HG02885 (cell line): ENCODE results near the gene BIRC7.
"Not testable (repeated sequence)": the region's sequence is repeated elsewhere in the genome, so short reads cannot be mapped to it uniquely, and the experiment has no call there.

ENCODE experiments used
- ATAC-seq: cut with Tn5 transposase; IDR thresholded peaks from one replicate; pipeline ENCODE4 v1.9.1; 2021; ENCODE audit warnings: mild to moderate bottlenecking; ENCODE audit not compliant: unreplicated experiment, poor library complexity

BIRC7 gene

GRCh38 chr20:63243604-63244247 lies 8.0 kb downstream of the BIRC7 start:
- ATAC-seq, result no peak

DNA sequence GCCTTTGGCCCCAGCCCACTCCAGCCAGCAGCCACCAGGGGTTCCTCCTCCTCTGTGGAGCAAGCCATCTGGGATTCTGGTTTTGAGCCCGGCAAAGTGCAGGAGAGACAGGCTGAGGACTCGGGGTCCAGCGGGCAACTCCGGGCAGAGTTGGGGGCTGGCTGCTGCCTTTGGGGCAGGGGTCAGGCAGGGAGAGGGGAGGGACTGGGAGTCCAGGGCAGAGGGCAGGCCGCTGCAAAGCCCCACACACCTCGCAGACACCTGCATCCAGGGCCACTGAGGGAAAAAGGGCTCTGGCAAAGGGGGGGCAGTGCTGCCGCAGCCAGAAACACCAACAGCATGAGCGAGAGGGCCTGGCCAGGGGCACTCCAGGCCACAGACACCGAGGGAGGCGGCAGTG lies 8.8 kb downstream of the BIRC7 start:
- ATAC-seq, result no peak

DNA sequence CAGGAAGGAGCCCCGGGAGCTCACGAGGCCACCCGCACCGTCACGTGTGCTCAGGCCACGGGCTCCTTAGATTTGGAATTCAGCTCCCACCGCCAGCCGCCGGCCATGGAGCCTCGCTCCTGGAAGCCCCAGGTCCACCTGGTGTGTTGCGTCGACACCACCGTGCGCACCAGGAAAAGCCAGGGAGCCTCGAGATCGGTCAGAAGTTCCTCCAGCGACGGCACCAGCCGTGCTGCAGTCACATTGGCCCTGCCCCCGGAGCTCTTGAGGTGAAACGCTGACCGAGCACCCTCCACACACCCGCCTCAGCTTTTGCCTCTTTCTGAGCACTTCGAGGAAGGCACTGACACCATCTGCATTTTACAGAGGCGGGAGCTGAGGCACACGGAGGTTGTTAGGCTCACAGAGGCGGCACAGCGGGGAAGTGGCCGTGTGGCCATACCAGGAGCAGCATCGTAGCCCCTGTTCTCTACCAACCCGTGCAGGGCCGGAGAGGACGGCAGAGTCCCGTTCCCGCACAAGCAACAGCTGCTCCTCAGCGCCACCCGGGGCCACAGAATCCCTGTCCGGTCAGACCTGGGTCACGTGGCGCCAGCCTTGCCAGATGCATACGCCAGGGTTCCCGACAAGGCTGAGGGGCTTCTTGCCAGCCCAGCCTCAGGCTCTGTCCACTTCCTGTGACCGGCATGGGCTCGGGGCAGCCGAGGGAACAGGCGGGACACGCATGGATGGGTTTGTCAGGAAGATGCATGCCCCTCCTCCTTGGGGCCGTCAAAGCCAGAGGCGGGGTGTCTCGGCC lies 11.0 kb downstream of the BIRC7 start:
- no peak for ATAC-seq

DNA sequence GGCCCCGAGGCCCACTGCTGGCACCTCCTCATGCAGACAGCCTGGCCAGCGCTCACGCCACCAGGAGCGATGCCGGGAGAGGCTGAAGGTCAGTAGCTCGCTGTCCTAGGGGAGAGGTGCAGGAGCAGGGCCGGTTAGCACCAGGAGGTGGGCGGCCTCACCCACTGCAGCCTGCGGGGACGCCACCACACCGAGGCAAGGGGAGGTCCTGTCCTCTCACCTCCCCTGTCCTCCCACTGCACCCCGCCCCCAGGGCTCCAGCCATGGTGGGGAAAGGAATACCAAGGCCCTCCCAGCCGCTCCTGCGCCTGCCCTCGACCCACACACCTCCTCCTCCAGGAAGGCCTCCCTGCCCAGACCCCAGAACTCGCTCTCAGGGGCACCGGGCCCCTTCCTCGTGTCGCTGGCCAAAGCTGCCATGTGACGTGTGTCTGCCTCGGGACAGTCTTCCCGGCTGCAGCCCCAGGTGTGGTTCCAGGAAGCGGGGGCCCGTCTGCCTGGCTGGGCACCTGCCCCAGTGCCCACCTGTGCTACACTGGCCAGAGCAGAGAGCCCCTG lies 12.0 kb downstream of the BIRC7 start:
- ATAC-seq, result no peak

GRCh38 chr20:63248835-63249591 lies 13.3 kb downstream of the BIRC7 start:
- ATAC-seq, result no peak

- ATAC-seq, result no peak
Measured at GRCh38 chr20:63249891-63250290, 14.2 kb downstream of the BIRC7 start.

DNA sequence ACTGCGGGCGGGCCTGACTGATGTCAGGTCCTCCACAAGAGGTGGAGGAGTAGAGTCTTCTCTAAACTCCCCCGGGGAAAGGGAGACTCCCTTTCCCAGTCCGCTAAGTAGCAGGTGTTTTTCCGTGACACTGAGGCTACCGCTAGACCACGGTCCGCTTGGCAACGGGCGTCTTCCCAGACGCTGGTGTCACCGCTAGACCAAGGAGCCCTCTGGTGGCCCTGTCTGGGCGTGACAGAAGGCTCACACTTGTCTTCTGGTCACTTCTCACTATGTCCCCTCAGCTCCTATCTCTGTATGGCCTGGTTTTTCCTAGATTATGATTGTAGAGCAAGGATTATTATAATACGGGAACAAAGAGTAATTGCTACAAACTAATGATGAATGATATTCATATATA lies 15.6 kb downstream of the BIRC7 start:
- not testable (repeated sequence) for ATAC-seq

DNA sequence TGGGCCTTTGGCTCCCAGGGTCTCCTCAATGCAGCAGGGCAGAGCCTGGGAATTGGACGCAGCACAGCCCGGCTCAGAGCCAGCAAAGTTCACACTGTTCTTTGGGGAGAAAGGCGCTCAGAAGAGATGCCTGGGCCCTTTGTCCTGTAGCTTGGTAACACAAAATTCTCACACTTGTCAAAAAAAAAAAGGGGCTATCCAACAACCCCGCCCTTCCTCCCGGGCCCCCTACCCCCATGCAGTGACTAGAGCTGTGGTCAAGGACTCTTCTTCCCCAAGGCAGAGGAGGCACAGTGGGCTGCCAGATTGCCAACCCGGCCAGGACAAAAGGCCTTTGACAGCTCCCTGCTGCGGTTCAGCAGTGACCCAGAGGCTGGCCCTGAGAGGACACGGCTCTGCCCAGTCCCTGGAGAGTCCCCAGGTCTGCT lies 16.6 kb downstream of the BIRC7 start:
- no peak for ATAC-seq

DNA sequence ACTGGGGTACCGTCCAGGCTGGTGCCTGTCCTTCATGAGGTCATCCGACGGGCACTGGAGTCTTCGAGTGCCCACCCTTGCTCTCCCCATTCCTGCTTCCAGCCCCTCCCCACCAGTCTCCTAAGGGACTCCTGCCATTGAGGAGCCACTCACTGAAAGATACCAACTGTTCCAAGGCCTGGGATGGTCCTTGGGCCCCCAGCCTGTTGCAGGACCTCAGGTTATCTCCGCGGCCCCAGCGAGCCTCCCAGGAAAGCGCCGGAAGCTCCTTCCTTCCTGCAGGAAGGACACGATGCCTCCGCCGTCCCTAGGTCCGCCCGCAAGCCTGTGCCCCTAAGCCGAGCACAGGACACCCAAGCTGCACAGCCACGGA lies 17.3 kb downstream of the BIRC7 start:
- no peak for ATAC-seq

DNA sequence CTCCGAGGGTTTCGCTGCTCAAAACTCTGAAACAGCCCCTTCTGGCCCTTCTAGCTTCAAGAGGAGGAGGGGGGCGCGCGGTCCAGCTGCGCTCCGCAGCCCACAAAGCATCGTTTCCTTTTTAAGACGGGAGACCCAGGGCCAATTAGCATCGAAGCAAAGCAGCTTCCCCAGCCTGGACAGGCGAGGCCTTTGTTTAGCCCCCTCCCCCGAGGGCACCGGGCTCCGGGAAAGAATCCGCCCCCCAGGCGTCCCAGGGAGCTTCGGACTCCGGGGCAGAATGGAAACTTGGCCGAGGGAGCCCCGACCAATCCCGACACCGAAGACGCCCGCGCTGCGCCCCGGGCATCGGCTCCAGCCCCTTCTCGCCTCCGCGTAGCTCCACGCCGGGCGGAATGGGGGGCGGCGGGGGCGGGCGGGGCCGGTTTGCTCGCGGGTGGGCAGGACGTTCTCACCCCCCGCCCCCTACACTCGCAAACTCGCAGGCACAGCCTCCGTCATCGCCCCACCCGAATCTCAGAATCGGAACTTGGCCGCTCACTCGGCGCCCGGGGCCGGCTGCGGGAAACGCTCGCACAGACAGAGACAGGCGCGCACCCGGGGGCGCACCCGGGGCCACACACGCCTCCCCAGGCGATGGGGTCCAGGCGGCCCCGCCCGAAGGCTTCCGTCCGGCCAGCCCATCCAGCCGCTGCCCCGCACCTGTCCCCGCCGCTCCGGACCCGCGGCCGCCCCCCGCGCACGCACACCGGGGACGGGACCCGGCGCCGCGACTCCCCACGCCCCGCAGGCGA lies 17.9 kb downstream of the BIRC7 start:
- no peak for ATAC-seq

GRCh38 chr20:63254232-63254605 lies 18.5 kb downstream of the BIRC7 start, which contains the start of gene NKAIN4:
Gene NKAIN4, minus strand, starts transcription at chr20:63254463. Its CDS starts 13 bp downstream, at chr20:63254450.
- ATAC-seq, result no peak

DNA sequence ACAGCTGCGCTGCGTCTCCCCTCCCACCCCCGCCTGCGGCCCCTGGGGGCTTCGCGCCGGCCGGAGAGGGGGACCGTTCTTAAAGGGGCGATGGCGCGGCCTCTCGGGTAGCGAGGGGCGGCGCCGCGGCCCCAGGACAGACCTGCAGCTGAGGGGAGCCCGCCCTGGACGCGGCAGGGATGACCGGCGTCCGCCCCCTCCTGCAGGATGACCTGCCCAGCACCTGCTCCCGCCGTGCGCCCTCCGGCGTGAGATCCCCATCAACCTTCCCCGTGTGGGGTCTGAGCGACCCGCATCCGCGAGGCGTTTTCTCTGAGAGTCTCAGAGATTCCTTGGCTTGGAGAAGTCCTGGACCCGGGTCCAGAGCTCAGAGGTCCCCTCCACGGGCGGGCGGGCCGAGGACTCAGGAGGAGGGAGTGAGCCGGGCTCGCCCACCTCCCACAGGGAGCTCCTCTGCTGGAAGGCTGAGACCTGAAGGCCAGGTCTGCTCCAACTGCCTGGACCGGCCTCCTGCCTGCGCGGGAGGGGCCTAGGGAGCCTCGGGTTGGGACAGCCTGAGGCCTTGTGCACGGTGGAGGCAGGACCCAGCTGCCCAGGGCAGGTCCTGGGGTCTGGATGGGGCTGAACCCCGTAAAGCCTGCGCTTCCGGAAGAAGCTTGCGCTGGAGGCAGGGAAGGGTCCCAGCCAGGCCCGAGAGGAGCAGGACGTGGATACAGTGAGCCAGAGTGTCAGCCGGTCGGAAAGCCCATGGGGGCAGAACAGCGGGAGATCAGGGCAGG lies 19.1 kb downstream of the BIRC7 start:
- no peak for ATAC-seq

GRCh38 chr20:63255931-63256704 lies 20.4 kb downstream of the BIRC7 start:
- ATAC-seq, result no peak

GRCh38 chr20:63256954-63257353 lies 21.2 kb downstream of the BIRC7 start:
- no peak for ATAC-seq

- ATAC-seq, result no peak
Measured at GRCh38 chr20:63257629-63258028, 21.9 kb downstream of the BIRC7 start.

- ATAC-seq, result no peak
Measured at GRCh38 chr20:63258781-63259180, 23.1 kb downstream of the BIRC7 start.

DNA sequence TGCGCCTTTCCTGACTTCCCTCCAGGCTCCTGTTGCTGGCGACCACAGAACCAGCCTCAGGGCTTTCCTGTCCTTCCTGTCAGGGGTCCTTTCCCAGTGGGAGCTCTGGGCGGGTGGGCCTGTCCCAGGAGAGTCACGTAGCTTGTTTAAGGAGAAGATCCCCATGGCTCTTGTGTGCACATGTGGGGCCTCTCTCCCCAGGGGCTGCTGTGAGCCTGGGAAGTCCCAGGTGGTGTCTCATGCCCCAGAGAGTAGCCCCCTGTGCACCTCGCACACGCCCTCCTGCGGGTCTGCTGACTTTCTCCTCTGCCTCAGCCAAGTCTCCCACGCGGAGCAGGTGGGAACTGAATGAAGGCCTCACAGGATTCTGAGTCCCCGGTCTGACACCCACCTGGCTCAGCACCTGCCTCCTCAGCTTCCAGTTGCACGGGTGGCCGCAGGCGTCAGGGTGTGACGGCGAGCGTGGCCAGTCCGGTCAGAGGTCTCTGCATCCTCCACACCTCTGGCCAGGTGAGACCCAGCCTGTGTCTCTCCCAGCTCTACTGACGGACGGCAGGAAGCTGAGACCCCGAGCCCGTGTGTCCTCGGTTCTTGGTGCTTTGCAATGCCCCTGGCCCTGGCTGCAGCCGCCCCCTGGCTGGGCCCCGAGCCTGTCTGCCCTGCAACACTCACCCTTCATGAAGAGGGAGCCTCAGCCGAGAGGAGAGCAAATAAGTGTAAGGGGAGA lies 24.2 kb downstream of the BIRC7 start:
- no peak for ATAC-seq

- ATAC-seq, result no peak
Measured at GRCh38 chr20:63260521-63260920, 24.8 kb downstream of the BIRC7 start.
